Thymus (tissue), 14 donors: ENCODE measurements around the gene FZD4. TPM values are rescaled to one million over a fixed set of nuclear protein-coding genes. Genes with fewer than 3 reads are reported as not detected.
"Not testable (repeated sequence)": the region's sequence is repeated elsewhere in the genome, so short reads cannot be mapped to it uniquely, and the experiment has no call there.

Source experiments
- DNase-seq, 9 donors: peaks; one replicate each; pipeline ENCODE4 v3.0.0-alpha.2; 2013; ENCODE audit warnings: low spot score in 9 of 9, low read depth in 6 of 9, missing footprints in 1 of 9
- H3K27ac ChIP-seq, 2 donors: one replicate each; pipeline ENCODE4 v1.5.1; 2013; ENCODE audit warnings: control low read depth in 1 of 2, low read depth in 1 of 2, low read length in 1 of 2, mild to moderate bottlenecking in 1 of 2, moderate library complexity in 1 of 2
- H3K27me3 ChIP-seq, 2 donors: one replicate each; pipeline ENCODE4 v1.5.1; 2013; ENCODE audit warnings: low read length in 1 of 2; ENCODE audit not compliant: control insufficient read depth in 2 of 2, insufficient read depth in 1 of 2
- H3K36me3 ChIP-seq, 2 donors: one replicate each; pipeline ENCODE4 v1.5.1; 2013; ENCODE audit warnings: low read length in 1 of 2, mild to moderate bottlenecking in 1 of 2, moderate library complexity in 1 of 2; ENCODE audit not compliant: control insufficient read depth in 2 of 2, insufficient read depth in 2 of 2
- H3K4me1 ChIP-seq, 2 donors: one replicate each; pipeline ENCODE4 v1.5.1; 2013; ENCODE audit warnings: low read length in 2 of 2; ENCODE audit not compliant: control insufficient read depth in 2 of 2, insufficient read depth in 2 of 2
- H3K4me3 ChIP-seq, 2 donors: one replicate each; pipeline ENCODE4 v1.5.1; 2013; ENCODE audit warnings: low read length in 2 of 2, control low read depth in 1 of 2, mild to moderate bottlenecking in 1 of 2
- H3K9me3 ChIP-seq, 2 donors: one replicate each; pipeline ENCODE4 v1.5.1; 2013; ENCODE audit warnings: low read length in 1 of 2, mild to moderate bottlenecking in 1 of 2; ENCODE audit not compliant: control insufficient read depth in 2 of 2, insufficient read depth in 1 of 2
- WGBS: extraction: QIAGEN DNeasy Blood & Tissue Kit; methylation state at CpG from one replicate; pipeline ENCODE4 v1.1.7; 2013; 5-methylcytosine and 5-hydroxymethylcytosine counted together
- long read RNA-seq, 10 donors: transcript quantifications; one replicate each; lab custom pipeline, GENCODE V29; 2026
- polyA plus RNA-seq: library from polyadenylated mRNA; stranded (reverse); fragments of 200-250 nt; gene quantifications from one replicate; pipeline ENCODE4 v1.2.3, GENCODE V29; 2013
- total RNA-seq: library from RNA; stranded (reverse); fragments of 120-200 nt; gene quantifications from one replicate; pipeline ENCODE4 v1.2.4, GENCODE V29; 2013
- donor health status: healthy.

FZD4 gene
- total RNA-seq (3.4 TPM), polyA plus RNA-seq (5.9 TPM)
- long read RNA-seq, donor 1: 0 reads
- long read RNA-seq, donor 2: 0 reads
- long read RNA-seq, donor 3, full-length matches to known transcripts: 2 of 2 reads
- long read RNA-seq, donor 3, partial matches to known transcripts: 0 of 2 reads
- long read RNA-seq, donor 3, other reads (novel, unspliced or antisense): 0 of 2 reads
- long read RNA-seq, donor 4: 0 reads
- long read RNA-seq, donor 5, full-length matches to known transcripts: 1 of 1 reads
- long read RNA-seq, donor 5, partial matches to known transcripts: 0 of 1 reads
- long read RNA-seq, donor 5, other reads (novel, unspliced or antisense): 0 of 1 reads
- long read RNA-seq, donor 6, full-length matches to known transcripts: 1 of 1 reads
- long read RNA-seq, donor 6, partial matches to known transcripts: 0 of 1 reads
- long read RNA-seq, donor 6, other reads (novel, unspliced or antisense): 0 of 1 reads
- long read RNA-seq, donor 7, full-length matches to known transcripts: 1 of 1 reads
- long read RNA-seq, donor 7, partial matches to known transcripts: 0 of 1 reads
- long read RNA-seq, donor 7, other reads (novel, unspliced or antisense): 0 of 1 reads
- long read RNA-seq, donor 8: 0 reads
- long read RNA-seq, donor 9: 0 reads
- long read RNA-seq, donor 10, full-length matches to known transcripts: 3 of 3 reads
- long read RNA-seq, donor 10, partial matches to known transcripts: 0 of 3 reads
- long read RNA-seq, donor 10, other reads (novel, unspliced or antisense): 0 of 3 reads

GRCh38 chr11:86955361-86956120 lies at the start of gene FZD4:
TSS of gene FZD4 (minus strand) at chr11:86955395. CDS start at chr11:86955085, 310 bp downstream.
- Histone ChIP-seq H3K4me1 (peaks cover 3 to 10% of the 10 kb centered on the region in 2 donors), H3K4me3 (peak within 1 kb of the TSS; percentile 42 to 49), H3K27ac (peak within 1 kb of the TSS; percentile 43 to 77), H3K27me3 (peaks cover 47 to 68% of the 10 kb centered on the region in 2 donors), H3K9me3 (no peaks in the 10 kb centered on the region), H3K36me3 (no peaks in the 10 kb centered on the region)
- WGBS: under 1% methylated on average over 62 of the region's 64 CpGs
- DNase-seq: peak in 3 of 9 donors; percentile 12 to 29 (median 25)

- not testable (repeated sequence) for H3K27ac ChIP-seq, H3K4me1 ChIP-seq, DNase-seq, H3K27me3 ChIP-seq, H3K9me3 ChIP-seq, H3K4me3 ChIP-seq, H3K36me3 ChIP-seq
- WGBS: 98% methylated on average over 4 of the region's 4 CpGs
Measured at GRCh38 chr11:87004281-87004680, 49.1 kb upstream of the FZD4 start.

- 95% methylated on average over 1 of the region's 1 CpG for WGBS
- Histone ChIP-seq H3K27ac (no peak overlapping the region), H3K36me3 (no peaks in the 10 kb centered on the region), H3K27me3 (no peaks in the 10 kb centered on the region), H3K9me3 (no peaks in the 10 kb centered on the region), H3K4me1 (no peaks in the 10 kb centered on the region), H3K4me3 (no peak overlapping the region)
- DNase-seq: no peak
Measured at GRCh38 chr11:87002918-87003317, 47.7 kb upstream of the FZD4 start.

- no peaks in the 10 kb centered on the region for H3K27me3 ChIP-seq
- H3K4me3 ChIP-seq: no peak overlapping the region
- DNase-seq: no peak
- H3K4me1 ChIP-seq: no peaks in the 10 kb centered on the region
- no peaks in the 10 kb centered on the region for H3K9me3 ChIP-seq
- H3K27ac ChIP-seq: no peak overlapping the region
- H3K36me3 ChIP-seq: no peaks in the 10 kb centered on the region
- WGBS: 87% methylated on average over 5 of the region's 5 CpGs
Measured at GRCh38 chr11:86999859-87000753, 44.9 kb upstream of the FZD4 start.

- Histone ChIP-seq H3K9me3 (no peaks in the 10 kb centered on the region), H3K36me3 (no peaks in the 10 kb centered on the region), H3K4me1 (no peaks in the 10 kb centered on the region), H3K27ac (no peak overlapping the region), H3K27me3 (no peaks in the 10 kb centered on the region), H3K4me3 (no peak overlapping the region)
- 98% methylated on average over 1 of the region's 1 CpG for WGBS
- no peak for DNase-seq
Measured at GRCh38 chr11:86999388-86999787, 44.2 kb upstream of the FZD4 start.

- Histone ChIP-seq H3K4me1 (no peaks in the 10 kb centered on the region), H3K4me3 (no peak overlapping the region), H3K9me3 (no peaks in the 10 kb centered on the region), H3K36me3 (no peaks in the 10 kb centered on the region), H3K27ac (no peak overlapping the region), H3K27me3 (no peaks in the 10 kb centered on the region)
- WGBS: 98% methylated on average over 1 of the region's 1 CpG
- no peak for DNase-seq
Measured at GRCh38 chr11:86996953-86997570, 41.9 kb upstream of the FZD4 start.

GRCh38 chr11:86993031-86993430 lies 37.8 kb upstream of the FZD4 start:
- no peak for DNase-seq
- Histone ChIP-seq H3K36me3 (no peaks in the 10 kb centered on the region), H3K4me1 (no peaks in the 10 kb centered on the region), H3K27ac (no peak overlapping the region), H3K27me3 (no peaks in the 10 kb centered on the region), H3K4me3 (no peak overlapping the region), H3K9me3 (no peaks in the 10 kb centered on the region)
- WGBS: 58% methylated on average over 3 of the region's 3 CpGs

GRCh38 chr11:86992340-86992739 lies 37.1 kb upstream of the FZD4 start:
- not testable (repeated sequence) for H3K27ac ChIP-seq, DNase-seq, H3K4me3 ChIP-seq, H3K27me3 ChIP-seq, H3K4me1 ChIP-seq, H3K36me3 ChIP-seq, H3K9me3 ChIP-seq
- 97% methylated on average over 4 of the region's 4 CpGs for WGBS
